H1 (cell line): ENCODE measurements around the gene PPP1R10. TPM values are rescaled to one million over a fixed set of nuclear protein-coding genes. Genes with fewer than 3 reads are reported as not detected.

ENCODE experiments used
- CBX8 ChIP-seq: fragments of 300-800, 300-1000 bp; sonication (generic); IDR thresholded peaks from 2 replicates; pipeline ENCODE4 v1.7.1; 2016; ENCODE audit warnings: low read depth, low read length, borderline replicate concordance
- CTBP2 ChIP-seq: IDR thresholded peaks from 2 replicates; pipeline ENCODE4 v1.7.0; 2011; ENCODE audit warnings: borderline replicate concordance, mild to moderate bottlenecking, moderate library complexity, mixed read lengths, low read length; ENCODE audit not compliant: insufficient read depth, insufficient read length
- EGR1 ChIP-seq: IDR thresholded peaks from 2 replicates; pipeline ENCODE4 v1.6.1; 2011; ENCODE audit warnings: low read depth, low read length, borderline replicate concordance
- KDM5A ChIP-seq: fragments of 200-600 bp; IDR thresholded peaks from 2 replicates; pipeline ENCODE4 v1.7.1; 2012; ENCODE audit warnings: mild to moderate bottlenecking, low read length, inconsistent platforms, mixed read lengths
- PHF8 ChIP-seq: fragments of 200-600 bp; sonication (generic); conservative IDR thresholded peaks from 2 replicates; pipeline ENCODE4 v1.7.1; 2012; ENCODE audit warnings: low read depth, mild to moderate bottlenecking, inconsistent platforms, low read length, moderate library complexity
- SIRT6 ChIP-seq: IDR thresholded peaks from one replicate; pipeline ENCODE4 v1.7.1; 2012; ENCODE audit warnings: low read length, inconsistent platforms
- SP4 ChIP-seq: IDR thresholded peaks from 2 replicates; pipeline ENCODE4 v1.6.1; 2012; ENCODE audit warnings: low read length, inconsistent platforms
- TAF1 ChIP-seq: IDR thresholded peaks from 2 replicates; pipeline ENCODE4 v1.6.1; 2011; ENCODE audit warnings: mild to moderate bottlenecking, low read depth, low read length
- polyA plus RNA-seq, 7 experiments: library from polyadenylated mRNA; depleted of rRNA in 3 of 7; stranded (reverse) in 5 of 7; unstranded in 2 of 7; fragments of >200 nt in 5 of 7; fragments of 200-250 nt in 2 of 7; gene quantifications; 1 replicate in 5 of 7; 2 replicates in 1 of 7; 4 replicates in 1 of 7; pipeline versions ENCODE4 v1.2.1 to v1.2.3, GENCODE V29; 2011 to 2013; ENCODE audit warnings: missing spikeins in 2 of 7, mixed read lengths in 2 of 7
- total RNA-seq: library from RNA; stranded (reverse); fragmentation: NEBNext Ultra II Directional; extraction: Animal tissue kit (Norgen Biotek cat#: 25700); gene quantifications from 2 replicates; pipeline ENCODE4 v1.2.1, GENCODE V29; 2021
- TF ChIP-seq, protein P1 (sequence below): fragments of 300-600 bp; sonication (generic); IDR thresholded peaks from 2 replicates; pipeline ENCODE4 v1.7.1; 2012; ENCODE audit warnings: low read length, moderate library complexity, mild to moderate bottlenecking, inconsistent platforms; ENCODE audit not compliant: insufficient replicate concordance

The PPP1R10 gene
- total and polyA plus RNA-seq, 2 of the 8 experiments (the other 6 are each of a cell fraction or from before 2014, with no cell fraction given), result 23.9 to 89.1 TPM

GRCh38 chr6:30570263-30570662, 46.8 kb downstream of the PPP1R10 start (continued):
- TF ChIP-seq, protein P1, sequence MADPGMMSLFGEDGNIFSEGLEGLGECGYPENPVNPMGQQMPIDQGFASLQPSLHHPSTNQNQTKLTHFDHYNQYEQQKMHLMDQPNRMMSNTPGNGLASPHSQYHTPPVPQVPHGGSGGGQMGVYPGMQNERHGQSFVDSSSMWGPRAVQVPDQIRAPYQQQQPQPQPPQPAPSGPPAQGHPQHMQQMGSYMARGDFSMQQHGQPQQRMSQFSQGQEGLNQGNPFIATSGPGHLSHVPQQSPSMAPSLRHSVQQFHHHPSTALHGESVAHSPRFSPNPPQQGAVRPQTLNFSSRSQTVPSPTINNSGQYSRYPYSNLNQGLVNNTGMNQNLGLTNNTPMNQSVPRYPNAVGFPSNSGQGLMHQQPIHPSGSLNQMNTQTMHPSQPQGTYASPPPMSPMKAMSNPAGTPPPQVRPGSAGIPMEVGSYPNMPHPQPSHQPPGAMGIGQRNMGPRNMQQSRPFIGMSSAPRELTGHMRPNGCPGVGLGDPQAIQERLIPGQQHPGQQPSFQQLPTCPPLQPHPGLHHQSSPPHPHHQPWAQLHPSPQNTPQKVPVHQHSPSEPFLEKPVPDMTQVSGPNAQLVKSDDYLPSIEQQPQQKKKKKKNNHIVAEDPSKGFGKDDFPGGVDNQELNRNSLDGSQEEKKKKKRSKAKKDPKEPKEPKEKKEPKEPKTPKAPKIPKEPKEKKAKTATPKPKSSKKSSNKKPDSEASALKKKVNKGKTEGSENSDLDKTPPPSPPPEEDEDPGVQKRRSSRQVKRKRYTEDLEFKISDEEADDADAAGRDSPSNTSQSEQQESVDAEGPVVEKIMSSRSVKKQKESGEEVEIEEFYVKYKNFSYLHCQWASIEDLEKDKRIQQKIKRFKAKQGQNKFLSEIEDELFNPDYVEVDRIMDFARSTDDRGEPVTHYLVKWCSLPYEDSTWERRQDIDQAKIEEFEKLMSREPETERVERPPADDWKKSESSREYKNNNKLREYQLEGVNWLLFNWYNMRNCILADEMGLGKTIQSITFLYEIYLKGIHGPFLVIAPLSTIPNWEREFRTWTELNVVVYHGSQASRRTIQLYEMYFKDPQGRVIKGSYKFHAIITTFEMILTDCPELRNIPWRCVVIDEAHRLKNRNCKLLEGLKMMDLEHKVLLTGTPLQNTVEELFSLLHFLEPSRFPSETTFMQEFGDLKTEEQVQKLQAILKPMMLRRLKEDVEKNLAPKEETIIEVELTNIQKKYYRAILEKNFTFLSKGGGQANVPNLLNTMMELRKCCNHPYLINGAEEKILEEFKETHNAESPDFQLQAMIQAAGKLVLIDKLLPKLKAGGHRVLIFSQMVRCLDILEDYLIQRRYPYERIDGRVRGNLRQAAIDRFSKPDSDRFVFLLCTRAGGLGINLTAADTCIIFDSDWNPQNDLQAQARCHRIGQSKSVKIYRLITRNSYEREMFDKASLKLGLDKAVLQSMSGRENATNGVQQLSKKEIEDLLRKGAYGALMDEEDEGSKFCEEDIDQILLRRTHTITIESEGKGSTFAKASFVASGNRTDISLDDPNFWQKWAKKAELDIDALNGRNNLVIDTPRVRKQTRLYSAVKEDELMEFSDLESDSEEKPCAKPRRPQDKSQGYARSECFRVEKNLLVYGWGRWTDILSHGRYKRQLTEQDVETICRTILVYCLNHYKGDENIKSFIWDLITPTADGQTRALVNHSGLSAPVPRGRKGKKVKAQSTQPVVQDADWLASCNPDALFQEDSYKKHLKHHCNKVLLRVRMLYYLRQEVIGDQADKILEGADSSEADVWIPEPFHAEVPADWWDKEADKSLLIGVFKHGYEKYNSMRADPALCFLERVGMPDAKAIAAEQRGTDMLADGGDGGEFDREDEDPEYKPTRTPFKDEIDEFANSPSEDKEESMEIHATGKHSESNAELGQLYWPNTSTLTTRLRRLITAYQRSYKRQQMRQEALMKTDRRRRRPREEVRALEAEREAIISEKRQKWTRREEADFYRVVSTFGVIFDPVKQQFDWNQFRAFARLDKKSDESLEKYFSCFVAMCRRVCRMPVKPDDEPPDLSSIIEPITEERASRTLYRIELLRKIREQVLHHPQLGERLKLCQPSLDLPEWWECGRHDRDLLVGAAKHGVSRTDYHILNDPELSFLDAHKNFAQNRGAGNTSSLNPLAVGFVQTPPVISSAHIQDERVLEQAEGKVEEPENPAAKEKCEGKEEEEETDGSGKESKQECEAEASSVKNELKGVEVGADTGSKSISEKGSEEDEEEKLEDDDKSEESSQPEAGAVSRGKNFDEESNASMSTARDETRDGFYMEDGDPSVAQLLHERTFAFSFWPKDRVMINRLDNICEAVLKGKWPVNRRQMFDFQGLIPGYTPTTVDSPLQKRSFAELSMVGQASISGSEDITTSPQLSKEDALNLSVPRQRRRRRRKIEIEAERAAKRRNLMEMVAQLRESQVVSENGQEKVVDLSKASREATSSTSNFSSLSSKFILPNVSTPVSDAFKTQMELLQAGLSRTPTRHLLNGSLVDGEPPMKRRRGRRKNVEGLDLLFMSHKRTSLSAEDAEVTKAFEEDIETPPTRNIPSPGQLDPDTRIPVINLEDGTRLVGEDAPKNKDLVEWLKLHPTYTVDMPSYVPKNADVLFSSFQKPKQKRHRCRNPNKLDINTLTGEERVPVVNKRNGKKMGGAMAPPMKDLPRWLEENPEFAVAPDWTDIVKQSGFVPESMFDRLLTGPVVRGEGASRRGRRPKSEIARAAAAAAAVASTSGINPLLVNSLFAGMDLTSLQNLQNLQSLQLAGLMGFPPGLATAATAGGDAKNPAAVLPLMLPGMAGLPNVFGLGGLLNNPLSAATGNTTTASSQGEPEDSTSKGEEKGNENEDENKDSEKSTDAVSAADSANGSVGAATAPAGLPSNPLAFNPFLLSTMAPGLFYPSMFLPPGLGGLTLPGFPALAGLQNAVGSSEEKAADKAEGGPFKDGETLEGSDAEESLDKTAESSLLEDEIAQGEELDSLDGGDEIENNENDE, result no peak
- no peak for TF ChIP-seq SIRT6
- no peak for TF ChIP-seq CBX8
- TF ChIP-seq PHF8, result no peak
- no peak for TF ChIP-seq EGR1
- TF ChIP-seq TAF1, result no peak
- no peak for TF ChIP-seq KDM5A
- no peak for TF ChIP-seq SP4
- no peak for TF ChIP-seq CTBP2
